ENCODE results near the gene DNAJC1.

DNAJC1 gene

GRCh38 chr10:21797984-21798765 lies 205.4 kb downstream of the DNAJC1 start:
- no peak for DNase-seq
- Mint-ChIP-seq H3K27ac (no peak overlapping the region), H3K36me3 (ENCODE audit: low read depth) (peaks cover 41% of the 10 kb centered on the region), H3K9me3 (peaks cover 7% of the 10 kb centered on the region), H3K4me1 (peaks cover 11% of the 10 kb centered on the region), H3K4me3 (no peak overlapping the region), H3K27me3 (ENCODE audit: low read depth, poor library complexity) (no peaks in the 10 kb centered on the region)
- no peak for TF ChIP-seq CTCF (IDR thresholded peaks at IDR 0.05)

- Mint-ChIP-seq H3K27ac (no peak overlapping the region), H3K36me3 (ENCODE audit: low read depth) (peaks cover 41% of the 10 kb centered on the region), H3K9me3 (peaks cover 7% of the 10 kb centered on the region), H3K4me1 (peaks cover 5% of the 10 kb centered on the region), H3K27me3 (ENCODE audit: low read depth, poor library complexity) (no peaks in the 10 kb centered on the region), H3K4me3 (no peak overlapping the region)
- TF ChIP-seq CTCF (IDR thresholded peaks at IDR 0.05), result no peak
- DNase-seq, result no peak
These were observed 206.0 kb downstream of the DNAJC1 start for GRCh38 chr10:21797533-21797932.

GRCh38 chr10:21791276-21791675 lies 212.3 kb downstream of the DNAJC1 start:
- Mint-ChIP-seq H3K27me3 (ENCODE audit: low read depth, poor library complexity) (no peaks in the 10 kb centered on the region), H3K36me3 (ENCODE audit: low read depth) (peaks cover 32% of the 10 kb centered on the region), H3K9me3 (peaks cover 23% of the 10 kb centered on the region), H3K4me1 (no peaks in the 10 kb centered on the region), H3K4me3 (no peak overlapping the region), H3K27ac (no peak overlapping the region)
- no peak for TF ChIP-seq CTCF (IDR thresholded peaks at IDR 0.05)
- DNase-seq, result no peak

GRCh38 chr10:21776883-21777282 lies 226.6 kb downstream of the DNAJC1 start:
- Mint-ChIP-seq H3K4me1 (no peaks in the 10 kb centered on the region), H3K9me3 (peaks cover 44% of the 10 kb centered on the region), H3K27me3 (ENCODE audit: low read depth, poor library complexity) (no peaks in the 10 kb centered on the region), H3K4me3 (no peak overlapping the region), H3K36me3 (ENCODE audit: low read depth) (peaks cover 55% of the 10 kb centered on the region), H3K27ac (no peak overlapping the region)
- DNase-seq, result no peak
- TF ChIP-seq CTCF (IDR thresholded peaks at IDR 0.05), result no peak

GRCh38 chr10:21771219-21771618 lies 232.3 kb downstream of the DNAJC1 start:
- no peak for DNase-seq
- Mint-ChIP-seq H3K4me1 (no peaks in the 10 kb centered on the region), H3K4me3 (no peak overlapping the region), H3K9me3 (peaks cover 15% of the 10 kb centered on the region), H3K27me3 (ENCODE audit: low read depth, poor library complexity) (no peaks in the 10 kb centered on the region), H3K27ac (no peak overlapping the region), H3K36me3 (ENCODE audit: low read depth) (peaks cover 20% of the 10 kb centered on the region)
- TF ChIP-seq CTCF (IDR thresholded peaks at IDR 0.05), result no peak

- H3K4me1 Mint-ChIP-seq, result no peaks in the 10 kb centered on the region
- DNase-seq, result no peak
- H3K27ac Mint-ChIP-seq, result no peak overlapping the region
- peaks cover 12% of the 10 kb centered on the region for H3K9me3 Mint-ChIP-seq
- peaks cover 17% of the 10 kb centered on the region for H3K36me3 Mint-ChIP-seq (ENCODE audit: low read depth)
- no peak overlapping the region for H3K4me3 Mint-ChIP-seq
- H3K27me3 Mint-ChIP-seq (ENCODE audit: low read depth, poor library complexity), result no peaks in the 10 kb centered on the region
- TF ChIP-seq CTCF (IDR thresholded peaks at IDR 0.05), result no peak
These were observed 234.5 kb downstream of the DNAJC1 start for GRCh38 chr10:21769041-21769440.
